ENCODE results near the gene CALN1.

The CALN1 gene

GRCh38 chr7:72064916-72065315 lies 347.2 kb downstream of the CALN1 start:
- TF ChIP-seq CTCF (IDR thresholded peaks at IDR 0.05; ENCODE audit: insufficient read depth, low read length, poor library complexity, severe bottlenecking) = no peak
- H3K36me3 ChIP-seq (ENCODE audit: control insufficient read depth, insufficient read depth, low read length) = no peaks in the 10 kb centered on the region
- DNase-seq (ENCODE audit: extremely low read depth, insufficient read length) = no peak
- no peaks in the 10 kb centered on the region for H3K27me3 ChIP-seq (replicated peaks; ENCODE audit: control insufficient read depth, insufficient read depth, low read length)
- H3K4me3 ChIP-seq (replicated peaks; ENCODE audit: low read depth, low read length) = no peak overlapping the region

GRCh38 chr7:72063330-72063729 lies 348.8 kb downstream of the CALN1 start:
- H3K36me3 ChIP-seq (ENCODE audit: control insufficient read depth, insufficient read depth, low read length) = no peaks in the 10 kb centered on the region
- no peaks in the 10 kb centered on the region for H3K27me3 ChIP-seq (replicated peaks; ENCODE audit: control insufficient read depth, insufficient read depth, low read length)
- TF ChIP-seq CTCF (IDR thresholded peaks at IDR 0.05; ENCODE audit: insufficient read depth, low read length, poor library complexity, severe bottlenecking) = no peak
- H3K4me3 ChIP-seq (replicated peaks; ENCODE audit: low read depth, low read length) = no peak overlapping the region
- no peak for DNase-seq (ENCODE audit: extremely low read depth, insufficient read length)

GRCh38 chr7:72062666-72063065 lies 349.5 kb downstream of the CALN1 start:
- Histone ChIP-seq H3K4me3 (replicated peaks; ENCODE audit: low read depth, low read length) (no peak overlapping the region), H3K36me3 (ENCODE audit: control insufficient read depth, insufficient read depth, low read length) (no peaks in the 10 kb centered on the region), H3K27me3 (replicated peaks; ENCODE audit: control insufficient read depth, insufficient read depth, low read length) (no peaks in the 10 kb centered on the region)
- DNase-seq (ENCODE audit: extremely low read depth, insufficient read length) = no peak
- TF ChIP-seq CTCF (IDR thresholded peaks at IDR 0.05; ENCODE audit: insufficient read depth, low read length, poor library complexity, severe bottlenecking) = no peak

GRCh38 chr7:72059925-72060324 lies 352.2 kb downstream of the CALN1 start:
- Histone ChIP-seq H3K36me3 (ENCODE audit: control insufficient read depth, insufficient read depth, low read length) (no peaks in the 10 kb centered on the region), H3K27me3 (replicated peaks; ENCODE audit: control insufficient read depth, insufficient read depth, low read length) (no peaks in the 10 kb centered on the region), H3K4me3 (replicated peaks; ENCODE audit: low read depth, low read length) (no peak overlapping the region)
- DNase-seq (ENCODE audit: extremely low read depth, insufficient read length) = no peak
- no peak for TF ChIP-seq CTCF (IDR thresholded peaks at IDR 0.05; ENCODE audit: insufficient read depth, low read length, poor library complexity, severe bottlenecking)

- Histone ChIP-seq H3K27me3 (replicated peaks; ENCODE audit: control insufficient read depth, insufficient read depth, low read length) (no peaks in the 10 kb centered on the region), H3K4me3 (replicated peaks; ENCODE audit: low read depth, low read length) (no peak overlapping the region), H3K36me3 (ENCODE audit: control insufficient read depth, insufficient read depth, low read length) (no peaks in the 10 kb centered on the region)
- no peak for TF ChIP-seq CTCF (IDR thresholded peaks at IDR 0.05; ENCODE audit: insufficient read depth, low read length, poor library complexity, severe bottlenecking)
- DNase-seq (ENCODE audit: extremely low read depth, insufficient read length) = no peak
Measured at GRCh38 chr7:72058579-72058978, 353.6 kb downstream of the CALN1 start.

GRCh38 chr7:72057796-72058195 lies 354.3 kb downstream of the CALN1 start:
- no peak for TF ChIP-seq CTCF (IDR thresholded peaks at IDR 0.05; ENCODE audit: insufficient read depth, low read length, poor library complexity, severe bottlenecking)
- Histone ChIP-seq H3K27me3 (replicated peaks; ENCODE audit: control insufficient read depth, insufficient read depth, low read length) (no peaks in the 10 kb centered on the region), H3K36me3 (ENCODE audit: control insufficient read depth, insufficient read depth, low read length) (no peaks in the 10 kb centered on the region), H3K4me3 (replicated peaks; ENCODE audit: low read depth, low read length) (no peak overlapping the region)
- no peak for DNase-seq (ENCODE audit: extremely low read depth, insufficient read length)

Data from GM06990 (cell line).